K562 (cell line): ENCODE measurements around the gene MAGI2. TPM values are rescaled to one million over a fixed set of nuclear protein-coding genes. Genes with fewer than 3 reads are reported as not detected.

ENCODE experiments used
- ZNF133 ChIP-seq: fragments of 250-450 bp; sonication (Bioruptor Pico); IDR thresholded peaks from 2 replicates; pipeline ENCODE4 v1.4.0; 2020; ENCODE audit warnings: mild to moderate bottlenecking
- polyA plus RNA-seq, 8 experiments: library from polyadenylated mRNA; depleted of rRNA in 4 of 8; stranded (reverse) in 5 of 8; unstranded in 3 of 8; fragments of >200 nt; fragmentation: Nextera tagmentation in 2 of 8; fragmentation: Illumina TruSeq in 1 of 8; extraction: Ambion mirVana in 2 of 8; extraction: Trizol in 1 of 8; gene quantifications; 2 replicates each; pipeline versions ENCODE4 v1.2.1 to v1.2.3, GENCODE V29; 2011 to 2014; ENCODE audit warnings: inconsistent platforms in 1 of 8, missing spikeins in 1 of 8
- total RNA-seq, 7 experiments: library from RNA; depleted of rRNA in 6 of 7; stranded (reverse); fragments of >200 nt in 6 of 7; fragmentation: Illumina TruSeq in 2 of 7; extraction: Trizol in 2 of 7; gene quantifications; 2 replicates each; pipeline versions ENCODE4 v1.2.1 to v1.2.3, GENCODE V29; 2011 to 2021; ENCODE audit warnings: low replicate concordance in 1 of 7
- TF ChIP-seq, protein P1 (sequence below): fragments of 450-650 bp; IDR thresholded peaks from 2 replicates; pipeline ENCODE4 v1.6.1; 2016; ENCODE audit warnings: mild to moderate bottlenecking, moderate library complexity

The MAGI2 gene
- total and polyA plus RNA-seq, 9 of the 15 experiments (the other 6 are each of a cell fraction or from before 2014, with no cell fraction given) = 0.27 to 1.4 (median 0.70) TPM

DNA sequence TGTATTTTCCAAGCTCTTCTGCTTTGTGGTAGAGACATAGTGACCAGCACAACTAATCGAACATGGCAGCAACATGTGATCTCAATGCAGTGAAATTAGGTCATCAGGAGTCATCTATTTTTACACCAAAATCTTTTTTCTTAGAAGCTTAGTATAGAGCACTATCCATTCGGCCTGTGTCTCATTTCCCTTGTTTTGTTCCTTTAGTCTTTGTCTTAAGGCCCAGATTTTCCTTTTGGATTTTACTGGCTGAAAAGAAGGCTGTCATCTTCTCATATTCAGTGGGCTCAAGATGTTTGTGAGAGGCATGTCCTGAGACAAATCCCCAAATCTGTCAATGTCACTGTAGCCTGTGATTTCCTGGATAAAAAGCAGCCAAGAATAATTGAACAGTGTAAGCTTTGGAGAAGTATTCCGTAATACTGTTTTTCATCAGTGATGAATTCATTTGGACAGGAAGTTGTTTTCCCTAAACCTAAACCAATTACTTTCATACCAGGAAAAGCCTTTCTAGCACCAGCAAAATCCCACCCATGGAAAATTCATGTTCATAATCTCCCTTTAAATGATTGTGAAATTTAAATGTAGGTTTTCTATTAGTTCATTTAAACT, 55.2 kb downstream of the MAGI2 start (continued):
- TF ChIP-seq, protein P1, sequence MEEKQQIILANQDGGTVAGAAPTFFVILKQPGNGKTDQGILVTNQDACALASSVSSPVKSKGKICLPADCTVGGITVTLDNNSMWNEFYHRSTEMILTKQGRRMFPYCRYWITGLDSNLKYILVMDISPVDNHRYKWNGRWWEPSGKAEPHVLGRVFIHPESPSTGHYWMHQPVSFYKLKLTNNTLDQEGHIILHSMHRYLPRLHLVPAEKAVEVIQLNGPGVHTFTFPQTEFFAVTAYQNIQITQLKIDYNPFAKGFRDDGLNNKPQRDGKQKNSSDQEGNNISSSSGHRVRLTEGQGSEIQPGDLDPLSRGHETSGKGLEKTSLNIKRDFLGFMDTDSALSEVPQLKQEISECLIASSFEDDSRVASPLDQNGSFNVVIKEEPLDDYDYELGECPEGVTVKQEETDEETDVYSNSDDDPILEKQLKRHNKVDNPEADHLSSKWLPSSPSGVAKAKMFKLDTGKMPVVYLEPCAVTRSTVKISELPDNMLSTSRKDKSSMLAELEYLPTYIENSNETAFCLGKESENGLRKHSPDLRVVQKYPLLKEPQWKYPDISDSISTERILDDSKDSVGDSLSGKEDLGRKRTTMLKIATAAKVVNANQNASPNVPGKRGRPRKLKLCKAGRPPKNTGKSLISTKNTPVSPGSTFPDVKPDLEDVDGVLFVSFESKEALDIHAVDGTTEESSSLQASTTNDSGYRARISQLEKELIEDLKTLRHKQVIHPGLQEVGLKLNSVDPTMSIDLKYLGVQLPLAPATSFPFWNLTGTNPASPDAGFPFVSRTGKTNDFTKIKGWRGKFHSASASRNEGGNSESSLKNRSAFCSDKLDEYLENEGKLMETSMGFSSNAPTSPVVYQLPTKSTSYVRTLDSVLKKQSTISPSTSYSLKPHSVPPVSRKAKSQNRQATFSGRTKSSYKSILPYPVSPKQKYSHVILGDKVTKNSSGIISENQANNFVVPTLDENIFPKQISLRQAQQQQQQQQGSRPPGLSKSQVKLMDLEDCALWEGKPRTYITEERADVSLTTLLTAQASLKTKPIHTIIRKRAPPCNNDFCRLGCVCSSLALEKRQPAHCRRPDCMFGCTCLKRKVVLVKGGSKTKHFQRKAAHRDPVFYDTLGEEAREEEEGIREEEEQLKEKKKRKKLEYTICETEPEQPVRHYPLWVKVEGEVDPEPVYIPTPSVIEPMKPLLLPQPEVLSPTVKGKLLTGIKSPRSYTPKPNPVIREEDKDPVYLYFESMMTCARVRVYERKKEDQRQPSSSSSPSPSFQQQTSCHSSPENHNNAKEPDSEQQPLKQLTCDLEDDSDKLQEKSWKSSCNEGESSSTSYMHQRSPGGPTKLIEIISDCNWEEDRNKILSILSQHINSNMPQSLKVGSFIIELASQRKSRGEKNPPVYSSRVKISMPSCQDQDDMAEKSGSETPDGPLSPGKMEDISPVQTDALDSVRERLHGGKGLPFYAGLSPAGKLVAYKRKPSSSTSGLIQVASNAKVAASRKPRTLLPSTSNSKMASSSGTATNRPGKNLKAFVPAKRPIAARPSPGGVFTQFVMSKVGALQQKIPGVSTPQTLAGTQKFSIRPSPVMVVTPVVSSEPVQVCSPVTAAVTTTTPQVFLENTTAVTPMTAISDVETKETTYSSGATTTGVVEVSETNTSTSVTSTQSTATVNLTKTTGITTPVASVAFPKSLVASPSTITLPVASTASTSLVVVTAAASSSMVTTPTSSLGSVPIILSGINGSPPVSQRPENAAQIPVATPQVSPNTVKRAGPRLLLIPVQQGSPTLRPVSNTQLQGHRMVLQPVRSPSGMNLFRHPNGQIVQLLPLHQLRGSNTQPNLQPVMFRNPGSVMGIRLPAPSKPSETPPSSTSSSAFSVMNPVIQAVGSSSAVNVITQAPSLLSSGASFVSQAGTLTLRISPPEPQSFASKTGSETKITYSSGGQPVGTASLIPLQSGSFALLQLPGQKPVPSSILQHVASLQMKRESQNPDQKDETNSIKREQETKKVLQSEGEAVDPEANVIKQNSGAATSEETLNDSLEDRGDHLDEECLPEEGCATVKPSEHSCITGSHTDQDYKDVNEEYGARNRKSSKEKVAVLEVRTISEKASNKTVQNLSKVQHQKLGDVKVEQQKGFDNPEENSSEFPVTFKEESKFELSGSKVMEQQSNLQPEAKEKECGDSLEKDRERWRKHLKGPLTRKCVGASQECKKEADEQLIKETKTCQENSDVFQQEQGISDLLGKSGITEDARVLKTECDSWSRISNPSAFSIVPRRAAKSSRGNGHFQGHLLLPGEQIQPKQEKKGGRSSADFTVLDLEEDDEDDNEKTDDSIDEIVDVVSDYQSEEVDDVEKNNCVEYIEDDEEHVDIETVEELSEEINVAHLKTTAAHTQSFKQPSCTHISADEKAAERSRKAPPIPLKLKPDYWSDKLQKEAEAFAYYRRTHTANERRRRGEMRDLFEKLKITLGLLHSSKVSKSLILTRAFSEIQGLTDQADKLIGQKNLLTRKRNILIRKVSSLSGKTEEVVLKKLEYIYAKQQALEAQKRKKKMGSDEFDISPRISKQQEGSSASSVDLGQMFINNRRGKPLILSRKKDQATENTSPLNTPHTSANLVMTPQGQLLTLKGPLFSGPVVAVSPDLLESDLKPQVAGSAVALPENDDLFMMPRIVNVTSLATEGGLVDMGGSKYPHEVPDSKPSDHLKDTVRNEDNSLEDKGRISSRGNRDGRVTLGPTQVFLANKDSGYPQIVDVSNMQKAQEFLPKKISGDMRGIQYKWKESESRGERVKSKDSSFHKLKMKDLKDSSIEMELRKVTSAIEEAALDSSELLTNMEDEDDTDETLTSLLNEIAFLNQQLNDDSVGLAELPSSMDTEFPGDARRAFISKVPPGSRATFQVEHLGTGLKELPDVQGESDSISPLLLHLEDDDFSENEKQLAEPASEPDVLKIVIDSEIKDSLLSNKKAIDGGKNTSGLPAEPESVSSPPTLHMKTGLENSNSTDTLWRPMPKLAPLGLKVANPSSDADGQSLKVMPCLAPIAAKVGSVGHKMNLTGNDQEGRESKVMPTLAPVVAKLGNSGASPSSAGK = no peak
- no peak for TF ChIP-seq ZNF133 (CRISPR knock-in tag)
